DMS79 treated with DMSO at 0.1 percent for 48 hours (cell line): ENCODE measurements around the gene UBE2E2.
"Not testable (repeated sequence)": the region's sequence is repeated elsewhere in the genome, so short reads cannot be mapped to it uniquely, and the experiment has no call there.

Experiments used
- DNase-seq: peaks from one replicate; lab custom pipeline; 2025; lab: John Stamatoyannopoulos, UW

The UBE2E2 gene

DNA sequence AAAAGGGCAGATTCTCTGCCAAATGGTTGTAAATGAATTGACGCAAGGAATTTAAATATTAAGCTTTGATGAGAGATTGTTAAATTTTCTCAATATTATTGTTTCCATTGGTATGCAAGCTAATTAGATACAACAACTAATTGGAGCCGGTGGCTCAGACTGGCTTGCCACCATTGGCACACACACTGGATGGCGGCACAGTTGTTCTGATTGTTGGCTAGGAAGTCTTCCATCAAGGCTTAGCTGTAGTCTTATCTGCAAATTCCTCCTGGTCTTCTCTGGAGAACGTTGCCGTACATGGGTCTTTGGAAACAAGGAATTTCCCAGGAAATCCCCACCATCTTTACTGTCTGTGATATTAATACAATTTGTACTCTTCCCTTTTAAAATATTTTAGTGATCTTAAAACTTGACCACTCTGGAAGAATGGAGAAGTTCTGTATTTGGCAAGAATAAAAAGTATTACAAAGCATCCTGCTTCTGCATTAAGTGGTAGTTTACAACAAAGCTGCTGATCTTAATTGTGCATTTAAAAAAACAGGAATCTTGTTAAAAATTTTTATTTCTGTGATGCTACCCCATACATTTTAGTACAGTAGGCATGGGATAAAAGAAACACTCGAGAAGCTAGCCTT, 126.5 kb downstream of the UBE2E2 start:
- DNase-seq, result no peak

DNA sequence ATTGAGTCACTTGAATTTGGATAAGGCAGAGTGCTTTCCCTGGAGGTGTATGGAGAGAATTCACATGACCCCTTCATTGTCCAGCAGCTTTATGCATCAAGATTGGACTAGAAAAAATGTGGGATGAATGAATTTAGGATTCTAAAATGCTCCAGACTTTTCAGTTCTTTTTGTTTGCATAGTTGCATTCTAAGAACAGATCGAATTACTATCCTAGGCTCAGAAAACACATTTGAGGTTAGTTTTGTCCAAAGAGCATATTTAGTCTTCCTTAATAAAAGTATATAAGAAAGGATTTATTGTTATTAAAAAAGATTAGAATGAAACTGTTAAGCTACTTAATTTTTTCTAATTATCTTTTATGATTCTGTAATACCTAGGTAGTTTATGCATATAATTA, 127.4 kb downstream of the UBE2E2 start:
- no peak for DNase-seq

DNA sequence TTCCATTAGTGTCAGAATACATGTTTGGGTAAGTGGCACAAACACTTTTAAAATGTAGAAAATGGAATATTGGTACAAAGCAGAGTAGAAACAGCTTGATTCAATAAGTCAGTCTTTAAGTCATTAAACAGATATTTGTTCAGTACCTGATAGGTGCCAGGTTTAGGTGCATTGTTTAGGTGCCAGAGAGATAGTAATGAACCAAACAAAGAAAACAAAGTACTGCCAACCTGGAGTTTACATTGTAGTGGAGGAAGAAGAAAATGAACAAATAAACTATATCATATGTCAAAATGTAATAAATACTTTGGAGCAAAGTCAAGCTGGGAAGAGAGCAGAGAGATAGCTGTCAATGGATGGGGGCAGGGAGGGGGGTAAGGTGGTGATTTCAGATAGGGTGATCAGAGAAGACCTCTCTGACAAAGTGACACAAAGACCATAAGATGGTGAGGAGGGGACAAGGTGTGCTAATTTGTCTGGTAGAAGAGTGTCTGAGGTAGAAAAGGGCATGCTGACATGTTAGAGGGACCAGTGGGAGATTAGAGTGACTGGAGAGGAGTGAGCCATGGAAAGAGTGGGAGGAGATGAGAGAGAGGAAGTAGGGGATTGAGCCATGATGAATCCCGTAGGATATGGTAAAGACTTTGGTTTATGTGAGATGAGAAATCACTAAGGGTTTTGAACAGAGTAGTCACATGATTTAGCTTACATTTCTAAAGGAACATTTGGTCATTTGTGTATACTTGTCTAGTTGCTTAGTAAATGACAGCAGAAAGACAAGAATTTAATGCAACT, 128.2 kb downstream of the UBE2E2 start:
- no peak for DNase-seq

DNA sequence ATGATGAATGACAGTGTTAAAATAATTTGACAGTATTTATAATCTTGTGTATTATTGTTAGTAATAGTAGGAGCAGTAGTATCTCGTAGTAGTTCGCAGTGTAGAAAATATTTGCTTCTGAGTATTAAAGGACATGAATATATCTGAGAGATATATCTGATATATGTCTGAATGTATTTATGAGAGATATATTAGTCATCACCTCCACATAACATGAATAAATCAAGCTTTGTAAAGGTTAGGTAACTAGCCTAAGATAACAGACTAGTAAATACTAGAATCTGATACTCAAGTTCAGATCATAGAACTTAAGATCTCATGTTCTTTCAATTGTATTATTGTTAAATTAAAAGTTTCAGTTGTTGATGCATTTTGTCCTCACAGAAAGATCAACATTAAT, 130.5 kb downstream of the UBE2E2 start:
- no peak for DNase-seq

DNA sequence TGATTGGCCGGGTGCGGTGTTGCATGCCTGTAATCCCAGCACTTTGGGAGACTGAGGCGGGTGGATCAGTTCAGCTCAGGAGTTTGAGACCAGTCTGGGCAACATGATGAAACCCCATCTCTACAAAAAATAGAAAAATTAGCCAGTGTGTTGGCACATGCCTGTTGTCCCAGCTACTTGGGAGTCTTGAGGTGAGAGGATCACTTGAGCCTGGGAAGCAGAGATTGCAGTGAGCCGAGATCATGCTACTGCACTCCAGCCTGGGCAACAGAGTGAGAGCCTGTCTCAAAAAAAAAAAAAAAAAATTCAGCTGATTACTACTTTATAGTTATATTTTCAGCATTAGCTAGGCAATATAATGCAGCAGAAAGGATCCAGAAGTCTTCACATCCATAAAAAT, 133.7 kb downstream of the UBE2E2 start:
- DNase-seq, result not testable (repeated sequence)

DNA sequence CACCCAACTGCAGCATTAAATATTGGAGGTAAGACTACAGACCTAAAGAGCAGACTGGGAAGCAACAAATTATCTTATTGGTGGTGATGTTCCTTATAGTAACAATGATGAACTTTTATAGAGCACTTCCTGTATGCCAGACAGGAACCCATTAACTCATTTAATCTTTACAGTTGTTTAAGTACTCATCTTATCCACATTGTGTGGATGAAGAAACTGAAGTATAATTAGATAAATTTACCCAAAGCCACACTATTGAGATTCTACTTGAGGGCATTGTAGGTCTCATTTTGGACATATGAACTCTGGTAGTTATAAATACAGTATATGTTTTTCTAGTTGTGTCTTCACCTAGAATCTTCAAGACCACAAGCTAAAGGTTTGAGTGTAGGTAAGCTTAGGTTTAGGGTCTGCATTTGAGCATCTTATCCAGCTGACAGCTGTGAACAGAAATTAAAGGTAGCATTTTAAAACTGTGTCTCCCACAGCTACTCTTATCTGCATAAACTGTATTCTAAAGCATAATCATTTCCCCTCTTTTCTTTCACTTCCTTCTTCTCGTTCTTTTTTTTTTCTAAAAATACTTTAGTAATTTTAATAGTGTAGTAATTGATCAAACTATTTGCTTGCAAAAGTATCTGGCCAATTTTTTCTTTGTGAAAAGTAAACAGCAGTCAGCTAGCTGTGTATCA, 138.2 kb downstream of the UBE2E2 start:
- DNase-seq, result no peak

DNA sequence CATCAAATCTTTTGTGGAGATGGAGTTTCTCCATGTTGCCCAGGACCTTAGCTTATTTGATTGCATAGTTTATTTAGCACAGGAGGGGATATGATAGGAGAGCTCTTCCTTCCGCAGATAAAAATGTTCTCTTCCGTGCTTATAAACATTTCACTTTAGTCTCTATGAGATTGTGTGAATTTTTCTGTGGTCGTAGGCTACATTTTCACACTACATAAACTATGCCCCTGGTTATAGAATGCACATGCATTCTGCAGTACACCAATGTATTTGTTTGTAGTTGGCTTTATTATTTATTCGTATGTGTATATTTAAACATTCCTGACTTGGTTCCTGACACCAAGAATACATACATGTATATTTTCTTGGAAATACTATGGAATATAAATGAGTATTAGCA, 139.2 kb downstream of the UBE2E2 start:
- no peak for DNase-seq

DNA sequence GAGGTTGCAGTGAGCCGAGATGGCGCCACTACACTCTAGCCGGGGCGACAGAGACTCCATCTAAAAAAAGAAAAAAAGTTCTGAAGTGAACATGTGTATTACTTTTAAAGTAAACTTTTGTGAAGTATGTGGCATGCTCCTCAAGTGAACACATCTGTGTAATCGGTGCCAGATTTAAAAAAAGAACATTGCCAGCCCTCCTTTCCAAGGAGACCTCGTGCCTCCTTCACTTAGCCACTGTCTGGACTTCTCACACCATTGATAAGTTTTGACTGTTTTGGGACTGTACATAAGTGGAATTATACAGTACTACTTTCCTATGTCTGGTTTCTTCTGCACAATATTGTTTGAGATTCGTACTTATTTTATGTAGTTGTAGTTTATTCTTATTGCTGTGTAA, 140.4 kb downstream of the UBE2E2 start:
- no peak for DNase-seq

DNA sequence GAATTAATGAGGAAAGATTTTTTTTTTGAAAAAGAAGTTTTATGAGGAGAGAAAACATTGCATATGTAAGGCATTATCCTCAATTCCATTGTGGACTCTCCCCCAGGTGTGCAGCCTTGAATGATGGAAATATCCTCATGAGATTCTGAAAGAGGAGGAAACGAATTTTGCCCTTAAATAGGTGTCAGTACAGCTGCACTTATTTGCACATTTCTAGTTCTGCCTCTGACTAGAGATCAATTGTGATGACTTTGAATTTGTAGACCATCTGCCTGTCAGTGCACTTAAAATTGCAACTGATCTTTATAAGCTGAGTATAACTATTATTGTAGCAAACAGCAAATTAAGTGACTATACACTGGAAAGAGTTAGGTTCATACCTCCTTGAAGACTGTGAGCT, 141.8 kb downstream of the UBE2E2 start:
- DNase-seq, result no peak

DNA sequence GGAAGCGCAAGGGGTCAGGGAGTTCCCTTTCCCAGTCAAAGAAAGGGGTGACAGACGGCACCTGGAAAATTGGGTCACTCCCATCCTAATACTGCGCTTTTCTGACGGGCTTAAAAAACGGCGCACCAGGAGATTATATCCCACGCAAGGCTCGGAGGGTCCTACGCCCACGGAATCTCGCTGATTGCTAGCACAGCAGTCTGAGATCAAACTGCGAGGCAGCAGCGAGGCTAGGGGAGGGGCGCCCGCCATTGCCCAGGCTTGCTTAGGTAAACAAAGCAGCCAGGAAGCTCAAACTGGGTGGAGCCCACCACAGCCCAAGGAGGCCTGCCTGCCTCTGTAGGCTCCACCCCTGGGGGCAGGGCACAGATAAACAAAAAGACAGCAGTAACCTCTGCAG, 146.3 kb downstream of the UBE2E2 start:
- not testable (repeated sequence) for DNase-seq

DNA sequence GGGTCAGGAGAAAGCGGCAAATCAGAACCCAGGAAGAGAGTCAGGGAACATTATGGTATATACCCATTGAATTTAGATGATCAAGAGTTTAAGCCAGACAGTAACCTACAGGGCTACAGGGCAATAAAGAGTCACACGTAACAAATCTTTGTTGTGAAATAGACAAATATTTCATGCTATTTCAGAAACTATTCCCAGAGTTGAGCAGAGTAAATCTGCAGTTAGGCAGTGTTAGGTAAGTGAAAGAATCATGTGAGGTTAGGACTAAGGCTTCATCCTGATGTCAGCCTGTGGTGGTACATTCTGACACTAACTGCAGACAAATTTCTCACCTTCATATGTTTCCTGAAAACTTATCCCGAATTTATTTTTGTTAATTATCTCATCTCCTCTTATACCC, 153.0 kb downstream of the UBE2E2 start:
- DNase-seq, result no peak

DNA sequence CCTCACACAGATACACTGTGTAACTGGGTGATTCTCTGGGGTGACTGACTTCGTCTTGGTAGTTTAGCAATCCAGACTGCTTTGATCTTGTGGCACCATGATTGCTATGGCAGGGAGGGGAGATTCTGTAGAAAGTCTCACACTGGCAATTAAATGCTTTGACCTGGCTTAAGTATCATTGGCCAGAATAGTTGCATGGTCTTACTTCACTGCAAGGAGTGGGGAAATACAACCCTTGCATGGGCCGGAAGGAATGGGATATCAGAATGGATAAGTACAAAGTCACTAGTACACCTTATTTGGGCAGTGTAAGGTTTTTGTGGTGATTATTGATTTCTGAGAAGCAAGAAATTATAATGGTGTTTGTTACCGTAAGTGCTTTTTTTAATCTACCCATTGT, 153.8 kb downstream of the UBE2E2 start:
- DNase-seq, result no peak

DNA sequence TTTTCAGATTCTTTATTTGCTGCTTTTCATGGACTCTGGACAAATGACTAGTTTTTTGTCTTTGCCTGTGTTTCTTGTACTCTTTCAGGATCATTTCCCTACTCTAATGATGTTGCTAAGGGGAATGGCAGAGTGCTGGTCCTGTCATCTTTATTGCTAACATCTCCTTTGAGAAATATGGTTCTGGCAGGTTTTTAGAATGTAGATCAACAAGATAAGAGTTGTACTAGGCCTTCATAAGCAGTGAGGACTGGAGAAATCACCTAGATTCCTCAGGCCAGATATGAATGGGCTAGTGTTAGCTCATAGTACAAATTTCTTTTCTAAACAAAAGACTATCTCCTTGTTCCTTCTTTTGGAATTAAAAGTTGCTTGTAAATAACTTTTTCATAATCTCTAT, 156.0 kb downstream of the UBE2E2 start:
- no peak for DNase-seq

DNA sequence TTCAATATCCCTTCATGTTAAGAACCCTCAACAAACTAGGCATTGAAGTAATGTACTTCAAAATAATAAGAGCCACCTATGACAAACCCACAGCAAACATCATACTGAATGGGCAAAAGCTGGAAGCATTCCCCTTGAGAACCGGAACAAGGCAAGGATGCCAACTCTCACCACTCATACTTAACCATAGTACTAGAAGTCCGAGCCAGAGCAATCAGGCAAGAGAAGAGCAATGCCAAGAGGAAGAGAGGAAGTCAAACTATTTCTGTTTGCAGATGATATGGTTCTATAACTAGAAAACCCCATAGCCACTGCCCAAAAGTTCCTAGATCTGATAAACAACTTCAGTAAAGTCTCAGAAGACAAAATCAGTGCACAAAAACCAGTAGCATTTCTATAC, 161.9 kb downstream of the UBE2E2 start:
- DNase-seq, result no peak

DNA sequence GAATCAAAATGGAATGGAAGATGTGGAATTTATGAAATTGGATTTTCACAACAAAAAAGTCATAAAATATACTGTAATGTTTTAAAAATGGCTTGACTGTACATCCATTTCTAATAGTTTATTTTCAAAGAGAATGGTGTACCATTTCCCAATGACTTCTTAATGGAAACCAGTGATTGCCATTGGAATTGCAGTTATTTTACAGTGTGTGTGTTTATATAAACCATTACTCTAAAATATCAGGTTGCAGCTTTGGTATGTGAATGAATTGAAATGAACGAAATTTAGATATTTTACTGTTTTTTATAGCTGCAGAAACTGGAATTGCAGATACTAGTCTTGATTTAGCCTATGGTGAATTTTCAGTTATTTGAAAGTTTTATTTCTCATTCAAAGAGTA, 165.6 kb downstream of the UBE2E2 start:
- no peak for DNase-seq

DNA sequence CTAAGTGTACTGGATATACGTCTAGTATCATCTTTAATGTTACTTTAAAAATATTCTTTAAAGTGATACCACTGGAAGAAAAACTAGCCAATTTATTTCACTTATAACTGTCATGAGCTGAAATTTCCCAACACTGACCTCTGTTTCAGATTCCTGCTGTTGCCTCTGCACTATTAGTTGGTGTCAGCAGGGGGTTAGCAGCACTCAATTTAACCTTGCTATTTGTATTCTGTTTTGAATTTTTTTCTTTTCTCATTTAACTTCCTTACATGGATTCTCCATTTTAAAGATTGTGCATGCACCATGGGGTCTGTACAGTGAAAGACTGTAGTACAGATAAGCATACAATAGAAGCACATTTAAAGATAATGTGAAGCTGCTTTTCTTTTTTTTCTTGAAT, 169.2 kb downstream of the UBE2E2 start:
- no peak for DNase-seq

DNA sequence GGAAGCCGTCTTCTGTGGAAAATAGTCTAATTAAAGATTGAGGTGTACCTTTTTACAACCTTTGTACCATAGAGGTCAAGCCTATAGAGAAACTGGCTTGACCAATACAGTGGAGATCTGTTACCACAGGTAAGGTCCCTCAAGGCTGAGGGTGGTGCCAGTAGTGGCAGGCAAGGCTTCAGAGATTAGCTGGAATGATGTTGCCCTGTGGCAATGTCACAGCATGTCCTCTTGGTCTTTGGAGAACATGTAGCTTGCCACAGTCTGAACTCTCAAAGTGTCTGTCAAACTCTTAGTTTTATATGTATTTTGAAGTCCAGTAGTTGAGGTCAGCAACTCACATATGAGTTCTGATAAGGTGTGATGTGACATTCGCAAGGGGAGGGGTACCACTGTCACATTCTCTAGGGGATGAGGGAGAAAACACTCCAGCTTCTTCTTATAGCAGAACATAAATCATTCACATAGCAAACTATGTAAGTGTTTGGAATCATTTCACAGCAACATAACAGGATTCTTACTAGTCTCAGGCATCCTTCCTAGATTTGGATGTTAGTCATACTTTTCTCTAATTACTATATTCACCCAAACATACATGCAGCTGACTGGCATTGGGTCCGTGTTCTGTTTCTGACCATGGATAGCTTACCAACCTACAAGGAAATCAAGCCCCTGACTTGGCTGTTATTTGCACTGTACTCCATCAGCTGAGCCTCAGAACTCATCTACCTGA, 173.6 kb downstream of the UBE2E2 start:
- DNase-seq, result no peak

DNA sequence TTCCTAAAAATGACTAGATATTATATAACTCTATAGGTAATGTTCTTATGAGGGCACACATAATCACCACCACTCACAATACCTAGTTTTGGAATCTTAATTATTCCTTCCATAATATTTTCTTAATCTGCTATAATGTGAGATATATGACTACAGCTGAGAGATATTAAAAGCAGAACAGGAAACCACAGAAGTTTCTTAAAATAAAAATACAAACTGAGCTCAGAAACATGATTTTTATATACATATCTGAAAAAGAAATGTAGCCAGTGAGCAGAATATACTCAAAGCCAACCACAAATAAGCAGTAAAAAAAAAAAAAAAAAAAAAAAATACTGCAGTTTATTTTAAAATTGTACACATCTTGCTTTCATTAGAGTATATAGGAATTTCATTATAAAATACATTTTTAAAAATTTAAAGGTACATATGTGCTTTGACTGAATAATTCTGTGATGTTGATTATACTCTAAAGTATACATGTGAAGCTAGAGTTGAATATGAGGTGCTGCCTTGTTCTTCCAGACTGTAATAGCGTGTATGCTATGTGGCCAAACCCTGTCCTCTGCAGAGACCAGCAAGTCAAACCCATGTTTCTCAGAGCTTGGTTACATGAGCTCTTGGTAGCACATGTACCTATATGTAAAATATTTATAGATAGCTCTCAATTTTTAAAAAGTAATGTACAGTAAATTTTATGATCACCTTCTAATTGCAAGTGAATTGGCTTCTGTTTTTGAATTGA, 175.0 kb downstream of the UBE2E2 start:
- DNase-seq, result no peak

DNA sequence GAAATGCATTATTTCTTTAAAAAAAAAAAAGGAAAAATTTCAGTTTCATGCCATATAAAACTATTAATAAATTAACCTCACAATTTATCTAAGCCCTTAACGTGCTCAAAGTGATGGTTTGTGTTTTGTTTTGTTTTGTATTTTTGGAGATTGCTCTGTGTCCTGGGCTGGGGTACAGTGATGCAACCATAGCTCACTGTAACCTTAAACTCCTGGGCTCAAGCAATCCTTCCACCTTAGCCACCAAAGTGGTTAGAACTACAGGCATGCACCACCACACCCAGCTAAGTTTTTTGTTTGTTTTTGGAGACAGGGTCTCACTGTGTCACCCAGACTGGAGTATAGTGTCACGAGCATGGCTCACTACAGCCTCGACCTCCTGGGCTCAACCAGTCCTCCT, 180.7 kb downstream of the UBE2E2 start:
- no peak for DNase-seq

DNA sequence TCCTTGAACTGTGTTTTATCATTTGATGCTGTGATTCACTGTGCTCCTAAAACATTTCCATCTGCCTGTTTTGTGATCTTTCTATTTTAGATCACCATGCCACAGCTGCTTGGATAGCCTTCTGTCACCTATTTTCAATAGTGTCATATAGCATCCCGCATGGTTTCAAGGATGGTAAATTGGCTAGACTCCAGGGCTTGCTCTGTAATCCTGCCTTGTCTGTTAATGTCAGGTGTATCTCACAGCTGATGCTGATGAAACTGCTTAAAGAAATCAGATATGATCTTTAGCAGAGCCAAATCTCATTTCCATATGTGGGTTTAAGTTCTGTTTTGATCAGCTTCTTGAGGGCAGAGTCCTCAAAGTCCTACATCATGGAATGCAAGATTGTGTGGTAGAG, 182.2 kb downstream of the UBE2E2 start:
- no peak for DNase-seq

DNA sequence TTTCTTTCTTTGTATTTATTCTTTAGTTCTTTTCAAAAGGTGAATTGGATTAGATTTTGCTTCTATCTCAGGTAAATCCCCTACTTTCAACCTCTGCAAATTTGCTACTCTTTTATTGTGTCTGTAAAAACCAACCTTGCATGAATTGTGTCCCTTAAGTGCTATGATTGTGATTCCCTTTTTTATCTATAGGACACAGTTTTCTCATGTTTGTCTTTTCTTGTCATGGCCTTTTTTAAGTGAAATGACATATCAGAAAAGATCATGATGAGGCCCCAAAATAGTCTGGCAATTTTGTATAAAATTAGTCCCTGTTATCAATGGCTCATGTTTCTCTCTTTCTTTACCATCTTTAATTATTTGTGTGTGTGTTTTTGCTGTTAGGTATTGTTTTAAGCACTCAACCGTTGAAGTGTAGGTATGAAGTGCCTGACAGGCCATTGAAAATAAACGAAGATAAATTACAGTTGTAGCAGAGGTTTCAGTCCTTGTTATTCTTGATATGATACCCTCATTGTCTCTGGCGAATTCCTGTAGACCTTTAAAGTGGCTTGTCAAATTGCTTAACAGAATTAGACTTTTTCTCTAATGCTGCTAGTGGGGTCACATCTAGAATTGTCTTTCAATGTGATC, 184.3 kb downstream of the UBE2E2 start:
- no peak for DNase-seq
